IMR-90 (cell line): ENCODE measurements around the gene TRIM25. TPM values are rescaled to one million over a fixed set of nuclear protein-coding genes. Genes with fewer than 3 reads are reported as not detected.

Experiments used
- ATAC-seq: fragments of 200-7000 bp; cut with Tn5 transposase; 2 replicates; pipeline ENCODE4 v1.9.1; 2020; ENCODE audit warnings: low read depth, mild to moderate bottlenecking, moderate library complexity
- BruUV-seq: library from RNA; stranded (reverse); fragments of 400-500 nt; replicated peaks from 2 replicates; lab custom pipeline; 2021; lab: Mats Ljungman, UMichigan
- CTCF ChIA-PET: fragments of 300-600 bp; formaldehyde crosslinking; extraction: SDS; loops from one replicate; lab custom pipeline; 2021; ENCODE audit warnings: antibody characterized with exemption; lab: Yijun Ruan, JAX
- POLR2A ChIA-PET: fragments of 300-600 bp; sonication (Branson Sonifier 250); formaldehyde crosslinking; loops from one replicate; lab custom pipeline; 2022; ENCODE audit warnings: antibody characterized with exemption; ENCODE audit not compliant: unreplicated experiment; lab: Charles Lee
- DNase-seq: peaks from one replicate; pipeline ENCODE4 v3.0.0; 2013
- H2AFZ ChIP-seq: replicated peaks from 2 replicates; pipeline ENCODE3; 2013; ENCODE audit warnings: low read length, mild to moderate bottlenecking; ENCODE audit not compliant: poor library complexity
- H2AK5ac ChIP-seq: 2 replicates; pipeline ENCODE4 v1.6.1; 2013; ENCODE audit warnings: low read depth, low read length, inconsistent platforms
- H2AK9ac ChIP-seq: replicated peaks from 2 replicates; pipeline ENCODE3; 2013; ENCODE audit warnings: mild to moderate bottlenecking, low read depth, low read length, moderate library complexity; ENCODE audit not compliant: poor library complexity
- H2BK120ac ChIP-seq: 2 replicates; pipeline ENCODE4 v1.6.1; 2013; ENCODE audit warnings: low read depth, low read length, inconsistent platforms
- H2BK15ac ChIP-seq: 3 replicates; pipeline ENCODE4 v1.6.1; 2013; ENCODE audit warnings: low read depth, low read length, inconsistent platforms
- H2BK20ac ChIP-seq: 2 replicates; pipeline ENCODE4 v1.6.1; 2013; ENCODE audit warnings: low read depth, mild to moderate bottlenecking, inconsistent platforms, low read length, moderate library complexity
- H2BK5ac ChIP-seq: 2 replicates; pipeline ENCODE4 v1.6.1; 2013; ENCODE audit warnings: mild to moderate bottlenecking, low read depth, low read length, inconsistent platforms; ENCODE audit not compliant: poor library complexity, severe bottlenecking
- H3K14ac ChIP-seq: replicated peaks from 2 replicates; pipeline ENCODE4 v1.6.1; 2013; ENCODE audit warnings: low read depth, low read length, inconsistent platforms
- H3K18ac ChIP-seq: 2 replicates; pipeline ENCODE4 v1.6.1; 2013; ENCODE audit warnings: low read depth, low read length, control low read depth
- H3K23ac ChIP-seq: 2 replicates; pipeline ENCODE4 v1.6.1; 2013; ENCODE audit warnings: low read depth, low read length, inconsistent platforms
- H3K27ac ChIP-seq: 2 replicates; pipeline ENCODE4 v1.5.1; 2013; ENCODE audit warnings: mild to moderate bottlenecking, control low read depth, low read length; ENCODE audit not compliant: insufficient read depth
- H3K27me3 ChIP-seq: 2 replicates; pipeline ENCODE4 v1.6.1; 2013; ENCODE audit warnings: low read length; ENCODE audit not compliant: control insufficient read depth, insufficient read depth
- H3K36me3 ChIP-seq: 2 replicates; pipeline ENCODE4 v1.6.1; 2013; ENCODE audit warnings: low read length, mixed read lengths; ENCODE audit not compliant: control insufficient read depth, insufficient read depth
- H3K4ac ChIP-seq: 2 replicates; pipeline ENCODE4 v1.6.1; 2013; ENCODE audit warnings: low read depth, low read length, inconsistent platforms
- H3K4me1 ChIP-seq: 2 replicates; pipeline ENCODE4 v1.6.1; 2013; ENCODE audit warnings: low read length, mixed read lengths; ENCODE audit not compliant: control insufficient read depth, insufficient read depth
- H3K4me2 ChIP-seq: 2 replicates; pipeline ENCODE4 v1.6.1; 2013; ENCODE audit warnings: low read depth, mild to moderate bottlenecking, control low read depth, low read length, moderate library complexity
- H3K4me3 ChIP-seq: 2 replicates; pipeline ENCODE4 v1.5.1; 2013; ENCODE audit warnings: low read depth, mild to moderate bottlenecking, control low read depth, low read length, moderate library complexity; ENCODE audit not compliant: insufficient read depth
- H3K56ac ChIP-seq: 2 replicates; pipeline ENCODE4 v1.6.1; 2013; ENCODE audit warnings: low read length, inconsistent platforms; ENCODE audit not compliant: insufficient read depth; ENCODE audit errors: extremely low read depth
- H3K79me1 ChIP-seq, 2 experiments: 2 replicates each; pipeline ENCODE4 v1.6.1; 2013; ENCODE audit warnings: low read length in 2 of 2, inconsistent platforms in 1 of 2, low read depth in 1 of 2
- H3K9ac ChIP-seq: 2 replicates; pipeline ENCODE4 v1.6.1; 2013; ENCODE audit warnings: low read depth, low read length, control low read depth
- H3K9me1 ChIP-seq: 2 replicates; pipeline ENCODE4 v1.6.1; 2013; ENCODE audit warnings: low read length, inconsistent platforms; ENCODE audit not compliant: insufficient read depth
- H3K9me3 ChIP-seq: 2 replicates; pipeline ENCODE4 v1.6.1; 2013; ENCODE audit warnings: low read length; ENCODE audit not compliant: control insufficient read depth, insufficient read depth
- H4K20me1 ChIP-seq: 2 replicates; pipeline ENCODE4 v1.6.1; 2013; ENCODE audit warnings: low read length, inconsistent platforms; ENCODE audit not compliant: insufficient read depth
- H4K5ac ChIP-seq: 2 replicates; pipeline ENCODE4 v1.6.1; 2013; ENCODE audit warnings: mild to moderate bottlenecking, low read depth, low read length, control low read depth
- H4K8ac ChIP-seq, 2 experiments: 2 replicates each; pipeline ENCODE4 v1.6.1; 2013; ENCODE audit warnings: low read depth in 2 of 2, low read length in 2 of 2, control low read depth in 1 of 2, inconsistent platforms in 1 of 2
- H4K91ac ChIP-seq: 2 replicates; pipeline ENCODE4 v1.6.1; 2013; ENCODE audit warnings: low read depth, low read length, inconsistent platforms; ENCODE audit not compliant: insufficient read depth
- CEBPB ChIP-seq: IDR thresholded peaks from 2 replicates; pipeline ENCODE4 v1.6.1; 2012; ENCODE audit warnings: low read depth, low read length, improper control_type of control experiment
- CHD1 ChIP-seq: IDR thresholded peaks from 2 replicates; pipeline ENCODE4 v1.6.1; 2012; ENCODE audit warnings: low read depth, low read length, improper control_type of control experiment
- CTCF ChIP-seq: conservative IDR thresholded peaks from 2 replicates; pipeline ENCODE4 v1.5.1; 2012; ENCODE audit warnings: mild to moderate bottlenecking, low read depth, low read length, improper control_type of control experiment
- ELK1 ChIP-seq: fragments of 150-350 bp; IDR thresholded peaks from 2 replicates; pipeline ENCODE4 v1.6.1; 2016; ENCODE audit warnings: low read depth, mild to moderate bottlenecking, low read length, moderate library complexity, borderline replicate concordance
- FOS ChIP-seq: fragments of 150-350 bp; IDR thresholded peaks from 2 replicates; pipeline ENCODE4 v1.6.1; 2016; ENCODE audit warnings: low read depth, low read length
- MAZ ChIP-seq: IDR thresholded peaks from 2 replicates; pipeline ENCODE4 v1.6.1; 2012; ENCODE audit warnings: low read depth, mild to moderate bottlenecking, low read length, improper control_type of control experiment, moderate library complexity, borderline replicate concordance
- MXI1 ChIP-seq: IDR thresholded peaks from 2 replicates; pipeline ENCODE4 v1.6.1; 2012; ENCODE audit warnings: low read depth, mild to moderate bottlenecking, low read length, moderate library complexity, borderline replicate concordance
- NFE2L2 ChIP-seq: fragments of 150-350 bp; IDR thresholded peaks from 2 replicates; pipeline ENCODE4 v1.6.1; 2016; ENCODE audit warnings: low read depth, mild to moderate bottlenecking, low read length
- POLR2A ChIP-seq: IDR thresholded peaks from 2 replicates; pipeline ENCODE4 v1.6.1; 2012; ENCODE audit warnings: mild to moderate bottlenecking, low read depth, low read length
- RAD21 ChIP-seq: IDR thresholded peaks from 2 replicates; pipeline ENCODE4 v1.6.1; 2012; ENCODE audit warnings: low read length, improper control_type of control experiment
- RCOR1 ChIP-seq: IDR thresholded peaks from 2 replicates; pipeline ENCODE4 v1.6.1; 2012; ENCODE audit warnings: mild to moderate bottlenecking, low read length, improper control_type of control experiment; ENCODE audit not compliant: insufficient replicate concordance
- RFX5 ChIP-seq: IDR thresholded peaks from 2 replicates; pipeline ENCODE4 v1.8.0; 2012; ENCODE audit warnings: low read depth, mild to moderate bottlenecking, low read length, moderate library complexity
- SMC3 ChIP-seq: fragments of 150-350 bp; IDR thresholded peaks from 2 replicates; pipeline ENCODE4 v1.6.1; 2016; ENCODE audit warnings: low read depth, mild to moderate bottlenecking, antibody characterized with exemption, low read length, moderate library complexity
- USF2 ChIP-seq: fragments of 150-350 bp; IDR thresholded peaks from 2 replicates; pipeline ENCODE4 v1.6.1; 2017; ENCODE audit warnings: mild to moderate bottlenecking, antibody characterized with exemption, low read length, low read depth
- WGBS, 2 experiments: methylation state at CpG; one replicate each; pipeline versions ENCODE4 v1.1.5 to v1.1.7; 2013; ENCODE audit warnings: missing lambda C conversion rate in 2 of 2; ENCODE audit not compliant: insufficient read length in 1 of 2; ENCODE audit errors: extremely low coverage in 2 of 2; 5-methylcytosine and 5-hydroxymethylcytosine counted together
- dilution Hi-C: fragments of 300-500 bp; cut with HindIII; formaldehyde crosslinking; loops from one replicate; pipeline ENCODE4 v1.14.3; 2018; ENCODE audit warnings: low sequenced_read_pairs; ENCODE audit not compliant: unreplicated experiment
- in situ Hi-C: fragments of 300-500 bp; cut with MboI; formaldehyde crosslinking; loops from 3 replicates; pipeline ENCODE4 v1.14.3; 2019; ENCODE audit warnings: low sequenced_read_pairs, inconsistent platforms, mixed read lengths
- intact Hi-C: fragments of 100-400 bp; cut with micrococcal nuclease; formaldehyde crosslinking; loops from 2 replicates; pipeline ENCODE4 v1.10.0; 2022
- polyA plus RNA-seq, 3 experiments: library from polyadenylated mRNA; depleted of rRNA; stranded (reverse); fragments of >200 nt; gene quantifications; 2 replicates each; pipeline ENCODE4 v1.2.3, GENCODE V29; 2012; ENCODE audit warnings: low replicate concordance in 1 of 3
- total RNA-seq: library from RNA; depleted of rRNA; stranded (reverse); fragments of >200 nt; gene quantifications from 2 replicates; pipeline ENCODE4 v1.2.3, GENCODE V29; 2012

TRIM25 gene
- total and polyA plus RNA-seq, 2 of the 4 experiments (the other 2 are of a cell fraction): 25.5 to 27.5 TPM

GRCh38 chr17:56887552-56888467, 26.0 kb downstream of the TRIM25 start:
- no peak overlapping the region for H2BK20ac ChIP-seq
- no peak overlapping the region for H3K4me2 ChIP-seq
- H3K9ac ChIP-seq: no peak overlapping the region
- ATAC-seq (no peak), DNase-seq (peak; percentile 12)
- H2BK120ac ChIP-seq: no peak overlapping the region
- no peaks in the 10 kb centered on the region for H4K20me1 ChIP-seq
- no peak overlapping the region for H4K91ac ChIP-seq
- H3K4me3 ChIP-seq: no peak overlapping the region
- H2BK15ac ChIP-seq: no peak overlapping the region
- no peak overlapping the region for H3K23ac ChIP-seq
- H3K4me1 ChIP-seq: no peaks in the 10 kb centered on the region
- CTCF ChIA-PET: interaction anchor here (0.6 kb wide), 1 partner anchor 9 kb away, joined by 6 read pairs; no protein-coding TSS in a partner anchor
- no peak overlapping the region for H3K14ac ChIP-seq
- dilution Hi-C loops: no loop called here
- no peak overlapping the region for H2BK5ac ChIP-seq
- no peak overlapping the region for H2AFZ ChIP-seq
- peaks cover 3% of the 10 kb centered on the region for H3K9me1 ChIP-seq
- no peak overlapping the region for H4K5ac ChIP-seq
- peaks cover 3% of the 10 kb centered on the region; the same call in 1 of the 2 replicates for H3K9me3 ChIP-seq
- 0 out of 4 replicates have a peak, but pooled peaks cover 0 to 5% of the 10 kb centered on the region in 2 experiments for H3K79me1 ChIP-seq
- no peak overlapping the region for H4K8ac ChIP-seq
- POLR2A ChIA-PET: no interaction called here
- in situ Hi-C loops: no loop called here
- H3K36me3 ChIP-seq: peaks cover 36% of the 10 kb centered on the region
- H3K18ac ChIP-seq: no peak overlapping the region
- H3K4ac ChIP-seq: no peak overlapping the region
- 100% methylated on average over 1 of the region's 9 CpGs; no CpG with 5 or more reads in 1 of the 2 experiments for WGBS, 2 experiments
- no peaks in the 10 kb centered on the region for H3K27me3 ChIP-seq
- intact Hi-C loops: no loop called here
- no peak overlapping the region for H2AK9ac ChIP-seq
- H3K56ac ChIP-seq: no peak overlapping the region
- H2AK5ac ChIP-seq: no peak overlapping the region
- no peak overlapping the region for H3K27ac ChIP-seq
- BruUV-seq: TSS peak; percentile 36
- TF ChIP-seq FOS (no peak), MAZ (no peak), MXI1 (no peak), POLR2A (no peak), NFE2L2 (no peak), ELK1 (no peak), RCOR1 (no peak), RAD21 (no peak), USF2 (no peak), CEBPB (no peak), SMC3 (no peak), CTCF (no peak), RFX5 (no peak), CHD1 (no peak)
